HG03558 (cell line): ENCODE data around the gene ZNF480.
A peak's percentile ranks its signal among the peaks of the same experiment; 100 is the strongest.
"Not testable (repeated sequence)": the region's sequence is repeated elsewhere in the genome, so short reads cannot be mapped to it uniquely, and the experiment has no call there.

Experiments
- ATAC-seq: cut with Tn5 transposase; IDR thresholded peaks from one replicate; pipeline ENCODE4 v1.9.1; 2021; ENCODE audit warnings: moderate number of reproducible peaks; ENCODE audit not compliant: unreplicated experiment; ENCODE audit errors: extremely low read depth

Gene ZNF480

GRCh38 chr19:52296773-52297600 lies at the start of gene ZNF480:
ZNF480 (plus strand) TSS chr19:52297169; CDS start chr19:52300413, 3,244 bp downstream.
- ATAC-seq: no peak

- no peak for ATAC-seq
Measured at GRCh38 chr19:52248241-52248640, 48.7 kb upstream of the ZNF480 start.

GRCh38 chr19:52258426-52258825 lies 38.5 kb upstream of the ZNF480 start:
- no peak for ATAC-seq

- not testable (repeated sequence) for ATAC-seq
Measured at GRCh38 chr19:52265556-52265955, 31.4 kb upstream of the ZNF480 start.

- ATAC-seq: peak; percentile 51
Measured at GRCh38 chr19:52269338-52270261, 27.4 kb upstream of the ZNF480 start, which contains the start of gene ZNF766. ZNF766 (plus strand) TSS chr19:52269587; CDS start chr19:52269614, 27 bp downstream.

- no peak for ATAC-seq
Measured at GRCh38 chr19:52270266-52270885, 26.6 kb upstream of the ZNF480 start.

GRCh38 chr19:52273301-52273700 lies 23.7 kb upstream of the ZNF480 start:
- no peak for ATAC-seq

- ATAC-seq: no peak
Measured at GRCh38 chr19:52274191-52274590, 22.8 kb upstream of the ZNF480 start.

- ATAC-seq: no peak
Measured at GRCh38 chr19:52275988-52276387, 21.0 kb upstream of the ZNF480 start.

- no peak for ATAC-seq
Measured at GRCh38 chr19:52277471-52277870, 19.5 kb upstream of the ZNF480 start.

- ATAC-seq: no peak
Measured at GRCh38 chr19:52286256-52286655, 10.7 kb upstream of the ZNF480 start.

GRCh38 chr19:52291781-52292180 lies 5.2 kb upstream of the ZNF480 start:
- ATAC-seq: no peak

GRCh38 chr19:52292946-52293345 lies 4.0 kb upstream of the ZNF480 start:
- not testable (repeated sequence) for ATAC-seq

- ATAC-seq: no peak
Measured at GRCh38 chr19:52296400-52296772, 583 bp upstream of the ZNF480 start.

- ATAC-seq: no peak
Measured at GRCh38 chr19:52297601-52298364, 814 bp downstream of the ZNF480 start.

- no peak for ATAC-seq
Measured at GRCh38 chr19:52307275-52307674, 10.3 kb downstream of the ZNF480 start.

GRCh38 chr19:52322429-52322828 lies 25.5 kb downstream of the ZNF480 start:
- no peak for ATAC-seq

GRCh38 chr19:52331757-52332156 lies 34.8 kb downstream of the ZNF480 start:
- no peak for ATAC-seq

GRCh38 chr19:52335768-52336116 lies 38.8 kb downstream of the ZNF480 start:
- ATAC-seq: no peak
